NCI-H774 (cell line): ENCODE measurements around the gene RNF141.

Experiments used
- DNase-seq: peaks from one replicate; lab custom pipeline; 2025; lab: John Stamatoyannopoulos, UW

RNF141 gene

GRCh38 chr11:10540915-10541560, at the start of gene RNF141:
RNF141 (minus strand) TSS chr11:10541187; CDS start chr11:10534158, 7,029 bp downstream.
- peak; percentile 91 for DNase-seq

GRCh38 chr11:10590218-10590915, 49.4 kb upstream of the RNF141 start:
- no peak for DNase-seq

GRCh38 chr11:10588904-10589303, 47.9 kb upstream of the RNF141 start:
- DNase-seq: no peak

GRCh38 chr11:10587995-10588394, 47.0 kb upstream of the RNF141 start:
- no peak for DNase-seq

- DNase-seq: no peak
Measured at GRCh38 chr11:10587388-10587787, 46.4 kb upstream of the RNF141 start.

GRCh38 chr11:10584071-10584501, 43.1 kb upstream of the RNF141 start:
- DNase-seq: no peak

- DNase-seq: no peak
Measured at GRCh38 chr11:10581481-10582019, 40.6 kb upstream of the RNF141 start.

GRCh38 chr11:10580623-10581022, 39.6 kb upstream of the RNF141 start:
- DNase-seq: no peak

- DNase-seq: no peak
Measured at GRCh38 chr11:10579700-10580099, 38.7 kb upstream of the RNF141 start.

- DNase-seq: no peak
Measured at GRCh38 chr11:10576035-10576398, 35.0 kb upstream of the RNF141 start.

- no peak for DNase-seq
Measured at GRCh38 chr11:10575346-10576034, 34.5 kb upstream of the RNF141 start.

GRCh38 chr11:10573556-10573955, 32.6 kb upstream of the RNF141 start:
- DNase-seq: no peak

GRCh38 chr11:10573028-10573427, 32.0 kb upstream of the RNF141 start:
- no peak for DNase-seq

GRCh38 chr11:10572533-10572932, 31.5 kb upstream of the RNF141 start:
- no peak for DNase-seq

- no peak for DNase-seq
Measured at GRCh38 chr11:10568486-10568941, 27.5 kb upstream of the RNF141 start, which contains the start of gene LYVE1. LYVE1 (minus strand) TSS chr11:10568665; CDS start chr11:10568532, 133 bp downstream.

- no peak for DNase-seq
Measured at GRCh38 chr11:10567446-10567845, 26.5 kb upstream of the RNF141 start.

GRCh38 chr11:10566257-10566957, 25.4 kb upstream of the RNF141 start:
- no peak for DNase-seq

- no peak for DNase-seq
Measured at GRCh38 chr11:10565493-10565892, 24.5 kb upstream of the RNF141 start.

GRCh38 chr11:10564696-10565318, 23.8 kb upstream of the RNF141 start:
- DNase-seq: no peak

- DNase-seq: no peak
Measured at GRCh38 chr11:10564030-10564429, 23.0 kb upstream of the RNF141 start.

GRCh38 chr11:10561947-10562346, 21.0 kb upstream of the RNF141 start:
- DNase-seq: no peak
